A375 (cell line): ENCODE data around the gene ARL6IP1. TPM values are rescaled to one million over a fixed set of nuclear protein-coding genes. Genes with fewer than 3 reads are reported as not detected.

Experiments
- total RNA-seq: library from RNA; depleted of rRNA; stranded (reverse); fragments of >200 nt; shearing (Covaris generic); gene quantifications from 2 replicates; pipeline ENCODE4 v1.2.3, GENCODE V29; 2014; rRNA removed

Gene ARL6IP1
- 130 and 131 TPM in 2 replicates for total RNA-seq

DNA sequence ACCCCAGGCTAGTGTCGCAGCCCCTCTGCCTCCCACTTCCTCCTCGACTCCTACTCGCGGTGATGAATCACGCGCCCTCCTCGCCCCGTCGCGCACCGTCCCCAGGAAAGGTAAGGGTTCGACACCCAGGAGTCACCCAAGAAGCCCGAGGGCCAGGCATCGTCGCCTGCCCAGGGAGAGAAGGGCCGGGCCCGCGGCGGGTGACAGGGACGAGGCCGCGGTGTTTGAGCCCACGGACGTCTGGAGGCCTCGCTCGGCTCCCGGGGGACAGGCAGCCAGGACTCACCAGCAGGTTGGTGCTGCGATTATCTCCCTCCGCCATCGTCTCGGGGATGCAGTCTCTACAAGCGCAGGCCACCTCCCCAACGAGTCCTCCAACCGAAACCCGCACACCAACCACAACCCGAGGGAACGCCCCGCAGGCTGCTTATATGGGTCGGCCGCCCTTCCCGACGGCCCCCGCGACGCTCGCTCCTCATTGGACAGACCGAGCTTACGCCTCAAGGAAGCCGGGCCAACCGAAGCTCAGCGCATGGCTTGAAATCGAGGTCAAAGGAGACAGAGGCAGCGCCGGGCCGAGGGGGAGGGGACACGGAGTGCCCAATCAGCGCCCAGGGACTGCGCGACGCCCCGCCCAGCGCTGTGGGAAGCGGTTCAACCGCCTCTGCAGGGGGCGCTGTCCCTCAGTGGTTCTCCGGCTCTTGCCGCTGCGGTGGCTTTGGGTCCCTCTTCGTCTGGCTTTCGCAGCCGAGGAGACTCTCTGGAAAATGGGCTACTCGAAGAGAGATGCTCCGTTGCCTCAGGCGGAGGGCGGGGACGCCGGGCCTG lies at the start of gene ARL6IP1:
ARL6IP1 (minus strand) TSS at position 405 of the 828 bp plus-strand sequence; CDS start at position 322, 83 bp downstream.

GRCh38 chr16:18789850-18790706 lies 11.3 kb downstream of the ARL6IP1 start, which contains the start of gene RPS15A:
TSS of gene RPS15A (minus strand) at chr16:18790334. CDS start at chr16:18789113, 1,221 bp downstream.

Other genes starting within 250 kb of the ARL6IP1 start
- gene NOMO2, start 239.5 kb downstream of the ARL6IP1 start, total RNA-seq, result 136 and 159 TPM in 2 replicates
- 1,656 and 3,126 TPM in 2 replicates for gene RPS15A, start 11.2 kb downstream of the ARL6IP1 start, total RNA-seq
- 31.7 and 36.6 TPM in 2 replicates for gene SMG1, start 124.9 kb upstream of the ARL6IP1 start, total RNA-seq
- 3.9 and 4.2 TPM in 2 replicates for gene TMC7, start 182.4 kb upstream of the ARL6IP1 start, total RNA-seq